ENCODE results near the gene IL36B.

The IL36B gene

GRCh38 chr2:113056521-113056920, 3.9 kb upstream of the IL36B start:
- DNase-seq (ENCODE audit: low read depth): no peak

GRCh38 chr2:113054066-113054465, 1.4 kb upstream of the IL36B start:
- DNase-seq (ENCODE audit: low read depth): no peak

- DNase-seq (ENCODE audit: low read depth): no peak
These were observed 999 bp upstream of the IL36B start for GRCh38 chr2:113053666-113054065.

GRCh38 chr2:113050921-113051895, 1.5 kb downstream of the IL36B start:
- DNase-seq (ENCODE audit: low read depth): no peak

GRCh38 chr2:113046465-113046864, 6.2 kb downstream of the IL36B start:
- no peak for DNase-seq (ENCODE audit: low read depth)

DNA sequence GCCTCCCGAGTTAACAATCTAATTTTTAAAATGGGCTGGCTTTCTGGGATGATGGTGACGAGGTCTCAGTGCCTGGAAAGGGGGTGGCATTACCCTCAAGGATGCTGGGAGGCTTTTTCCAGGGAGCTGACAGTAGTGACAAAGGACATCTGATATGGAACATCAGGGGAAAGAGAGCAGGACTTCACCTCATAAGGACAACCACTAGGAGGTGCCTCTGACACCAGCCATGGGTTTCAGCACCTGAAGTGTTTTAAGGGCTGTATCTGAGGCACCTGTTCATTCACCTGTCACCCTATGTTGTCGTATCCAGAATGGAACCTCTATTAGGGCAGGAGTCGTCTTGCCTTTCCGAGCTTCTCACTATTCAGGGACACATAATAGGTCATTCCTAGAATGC, 10.8 kb downstream of the IL36B start:
- DNase-seq (ENCODE audit: low read depth): no peak

GRCh38 chr2:113039719-113040118, 12.9 kb downstream of the IL36B start:
- no peak for DNase-seq (ENCODE audit: low read depth)

DNA sequence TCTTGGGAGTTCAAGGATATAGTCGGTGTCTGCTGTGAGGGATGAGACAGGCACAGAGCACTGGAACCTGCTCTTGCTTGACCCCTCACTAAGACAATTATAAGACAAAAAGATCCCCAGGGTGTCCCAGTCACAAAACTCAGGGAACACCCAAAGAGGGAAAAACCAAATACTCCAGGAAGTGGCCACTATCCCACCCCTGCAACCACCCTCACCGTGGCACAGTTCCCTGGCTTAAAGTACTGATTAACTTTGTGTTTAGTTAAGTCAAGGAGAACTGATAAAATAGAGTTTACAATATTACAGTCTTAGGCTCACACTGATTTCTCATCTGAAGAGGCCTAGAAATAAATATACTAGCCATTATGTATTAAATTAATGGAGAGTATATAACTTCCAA, 13.5 kb downstream of the IL36B start:
- DNase-seq (ENCODE audit: low read depth): no peak

GRCh38 chr2:113038291-113038690, 14.4 kb downstream of the IL36B start:
- DNase-seq (ENCODE audit: low read depth): no peak

- no peak for DNase-seq (ENCODE audit: low read depth)
These were observed 15.9 kb downstream of the IL36B start for GRCh38 chr2:113036763-113037162.

DNA sequence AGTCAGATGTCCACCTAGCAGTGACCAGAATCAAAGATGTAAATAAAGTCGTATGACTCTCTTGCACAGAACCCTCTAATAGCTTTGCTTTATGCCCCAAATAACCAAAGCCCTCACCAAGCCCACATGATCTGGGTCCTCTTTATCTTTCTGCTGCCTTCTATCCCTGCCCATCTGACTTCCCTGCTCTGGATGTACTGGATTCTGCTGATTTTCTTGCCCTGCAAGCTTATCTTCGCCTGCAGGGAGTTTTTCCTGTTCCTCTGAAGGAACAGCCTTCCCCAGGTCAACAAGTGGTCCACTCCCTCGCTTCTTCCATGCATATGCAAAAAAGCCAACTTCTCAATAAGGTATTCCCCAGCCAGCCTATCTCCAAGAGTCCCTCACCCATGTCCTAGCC, 18.7 kb downstream of the IL36B start:
- DNase-seq (ENCODE audit: low read depth): no peak

- DNase-seq (ENCODE audit: low read depth): no peak
These were observed 19.9 kb downstream of the IL36B start for GRCh38 chr2:113032737-113033136.

DNA sequence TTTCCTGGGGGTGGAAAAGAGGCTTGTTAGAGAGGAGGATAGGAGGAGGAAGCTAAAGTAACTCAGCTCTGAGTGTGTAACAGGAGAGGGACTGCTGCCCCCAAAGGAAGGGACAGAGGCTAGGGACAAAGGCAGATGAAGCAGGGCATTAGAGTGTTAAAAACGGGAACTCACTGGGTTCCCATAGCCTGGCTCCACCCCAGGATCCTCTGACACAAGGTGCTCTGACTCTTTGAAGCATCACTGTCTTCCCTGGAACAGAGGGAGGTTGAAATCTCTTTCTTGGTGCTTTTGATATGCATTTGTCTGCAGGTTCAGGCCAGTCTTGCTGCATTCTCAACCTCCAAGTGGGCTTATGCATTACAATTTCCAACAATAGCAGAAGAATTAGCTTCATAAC, 24.6 kb downstream of the IL36B start:
- DNase-seq (ENCODE audit: low read depth): no peak

GRCh38 chr2:113027691-113028090, 25.0 kb downstream of the IL36B start:
- no peak for DNase-seq (ENCODE audit: low read depth)

- no peak for DNase-seq (ENCODE audit: low read depth)
These were observed 26.9 kb downstream of the IL36B start for GRCh38 chr2:113025737-113026136.

DNA sequence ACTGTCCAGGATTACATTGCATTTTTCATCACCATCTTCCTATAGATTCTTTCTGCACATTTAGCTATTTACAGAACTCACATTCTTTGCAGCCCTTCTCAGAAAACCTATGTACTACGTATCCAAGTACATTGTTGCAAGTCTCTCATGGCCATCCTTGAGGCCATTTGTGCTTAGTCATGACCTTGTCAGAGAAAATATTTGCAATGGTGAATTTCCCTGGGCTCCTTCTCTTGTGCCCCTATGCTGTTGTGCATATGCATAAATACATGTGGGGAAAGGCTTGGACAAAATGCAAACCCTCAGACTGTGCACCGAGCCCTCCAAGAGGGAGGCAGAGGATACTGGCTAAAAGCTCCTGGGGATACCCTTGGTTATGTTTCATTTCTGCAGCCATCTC, 27.9 kb downstream of the IL36B start:
- DNase-seq (ENCODE audit: low read depth): no peak

DNA sequence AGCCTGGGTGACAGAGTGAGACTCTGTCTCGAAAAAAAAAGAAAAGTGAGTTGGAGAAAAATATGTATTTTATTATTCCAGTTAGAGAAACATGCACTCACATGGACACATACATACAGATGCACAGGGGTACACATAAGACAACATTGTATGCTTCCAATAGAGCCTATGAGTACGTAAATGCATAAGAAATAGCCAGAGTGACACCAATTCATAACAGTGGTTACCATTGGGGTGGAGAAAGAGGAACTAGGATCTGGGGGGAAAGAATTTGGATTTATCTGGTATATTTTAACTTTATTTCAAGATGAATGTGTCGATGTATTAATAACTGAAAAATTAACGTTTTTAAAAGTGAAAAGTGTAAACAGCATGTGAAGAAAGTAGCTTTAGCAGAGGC, 31.4 kb downstream of the IL36B start:
- no peak for DNase-seq (ENCODE audit: low read depth)

DNA sequence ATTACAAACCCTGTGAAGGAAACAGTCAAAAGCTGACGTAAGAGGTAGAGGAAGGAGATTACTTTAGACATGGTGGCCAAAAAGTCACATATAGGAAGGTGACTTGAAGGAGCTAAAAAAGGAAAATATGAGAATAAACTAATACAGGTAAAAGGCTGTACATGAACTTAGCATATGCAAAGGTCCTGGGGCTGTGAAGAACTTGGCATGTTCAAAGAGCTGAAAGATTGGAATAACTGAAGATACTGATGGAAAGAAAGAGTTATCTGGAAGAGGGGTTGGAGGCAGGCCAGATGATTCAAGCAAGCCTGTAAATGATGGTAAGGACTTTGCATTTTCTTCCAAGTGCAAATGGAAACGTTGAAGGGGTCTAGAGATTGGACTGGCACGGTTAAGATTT, 34.2 kb downstream of the IL36B start:
- no peak for DNase-seq (ENCODE audit: low read depth)

DNA sequence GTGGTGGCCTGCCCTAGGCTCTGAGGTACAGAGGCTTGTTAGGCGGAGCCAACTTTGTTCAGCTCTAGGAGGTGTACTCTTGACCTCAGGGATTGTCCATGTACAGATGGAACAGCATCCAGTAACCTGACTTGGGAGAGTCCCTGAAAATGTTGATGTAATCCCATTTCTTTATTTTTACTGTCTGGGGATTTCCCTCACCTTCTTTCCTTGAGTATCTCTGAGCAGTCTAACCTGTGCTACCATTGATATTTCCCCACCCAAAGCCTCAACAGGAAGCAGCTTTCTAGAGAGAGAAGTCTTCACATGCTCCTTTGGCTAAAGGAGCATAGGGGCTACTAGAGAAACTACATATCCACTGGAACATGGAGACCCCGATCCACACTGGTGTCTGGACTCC, 37.0 kb downstream of the IL36B start:
- no peak for DNase-seq (ENCODE audit: low read depth)

GRCh38 chr2:113015042-113015441, 37.6 kb downstream of the IL36B start:
- DNase-seq (ENCODE audit: low read depth): no peak

GRCh38 chr2:113014067-113014466, 38.6 kb downstream of the IL36B start:
- no peak for DNase-seq (ENCODE audit: low read depth)

GRCh38 chr2:113013336-113013661, 39.4 kb downstream of the IL36B start:
- DNase-seq (ENCODE audit: low read depth): no peak

DNA sequence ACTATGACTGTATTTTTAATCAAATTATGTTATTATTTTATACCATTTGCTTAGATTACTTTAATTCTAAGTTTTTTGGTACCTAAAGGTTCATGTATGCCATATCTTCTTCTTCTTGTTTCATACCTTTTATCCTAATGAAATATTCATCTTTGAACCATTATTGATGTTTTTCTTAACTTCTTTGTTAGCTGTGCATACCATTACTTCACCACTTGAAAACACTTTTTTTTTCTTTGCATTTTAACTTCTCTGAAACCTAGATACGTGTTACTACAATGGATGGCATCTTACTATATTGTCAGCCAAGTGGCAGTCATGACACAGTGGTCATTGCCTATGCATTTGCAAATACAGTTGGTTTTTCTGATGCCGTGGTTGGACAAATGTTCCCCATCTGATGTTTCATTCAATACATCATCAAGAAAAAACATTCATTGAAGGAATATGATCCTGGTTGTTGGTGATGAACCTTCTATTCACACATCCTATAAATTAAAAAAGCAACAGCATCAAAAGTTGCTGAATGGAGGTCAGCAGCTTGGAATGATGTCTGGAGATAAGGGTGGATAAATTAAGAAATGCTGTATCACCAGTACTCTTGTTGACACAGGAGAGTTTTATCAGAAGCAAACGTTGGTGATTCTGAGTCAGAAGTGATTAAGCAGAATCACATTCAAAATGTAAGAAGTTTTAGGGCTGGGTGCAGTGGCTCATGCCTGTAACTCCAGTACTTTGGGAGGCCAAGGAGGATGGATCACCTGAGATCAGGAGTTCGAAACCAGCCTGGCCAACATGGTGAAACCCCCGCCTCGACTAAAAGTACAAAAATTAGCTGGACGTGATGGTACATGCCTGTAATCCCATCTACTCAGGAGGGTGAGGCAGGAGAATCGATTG, 40.0 kb downstream of the IL36B start:
- DNase-seq (ENCODE audit: low read depth): peak; percentile 33
